ENCODE measurements around the gene GGA3. TPM values are rescaled to one million over a fixed set of nuclear protein-coding genes. Genes with fewer than 3 reads are reported as not detected.
A peak's percentile ranks its signal among the peaks of the same experiment; 100 is the strongest.
"Not testable (repeated sequence)": the region's sequence is repeated elsewhere in the genome, so short reads cannot be mapped to it uniquely, and the experiment has no call there.

The GGA3 gene
- 25.1 TPM for total RNA-seq
- long read RNA-seq, full-length matches to known transcripts, result 7 of 15 reads
- long read RNA-seq, partial matches to known transcripts, result 4 of 15 reads
- long read RNA-seq, other reads (novel, unspliced or antisense), result 4 of 15 reads

GRCh38 chr17:75261336-75262111 lies at the start of gene GGA3, which contains the start of gene MRPS7:
GGA3 (minus strand) TSS chr17:75261606; CDS start chr17:75261587, 19 bp downstream.
MRPS7 (plus strand) TSS chr17:75261879; CDS start chr17:75261901, 22 bp downstream.
- intact Hi-C loops (cut with DNase I), result loop anchor here (5.0 kb wide), 1 partner anchor 79 kb away; the partner anchor contains the start of gene SUMO2
- DNase-seq (ENCODE audit: missing footprints) (peak; percentile 99), ATAC-seq (peak; percentile 98)

- intact Hi-C loops (cut with DNase I), result no loop called here
- ATAC-seq (peak; percentile 32), DNase-seq (ENCODE audit: missing footprints) (peak; percentile 78)
Measured at GRCh38 chr17:75308732-75309629, 47.6 kb upstream of the GGA3 start.

GRCh38 chr17:75307957-75308731 lies 46.7 kb upstream of the GGA3 start:
- DNase-seq (ENCODE audit: missing footprints) (no peak), ATAC-seq (no peak)
- intact Hi-C loops (cut with DNase I), result no loop called here

- intact Hi-C loops (cut with DNase I), result no loop called here
- no peak for ATAC-seq
- DNase-seq (ENCODE audit: missing footprints), result no peak
Measured at GRCh38 chr17:75301502-75302206, 40.2 kb upstream of the GGA3 start.

GRCh38 chr17:75301049-75301448 lies 39.6 kb upstream of the GGA3 start:
- ATAC-seq (no peak), DNase-seq (ENCODE audit: missing footprints) (no peak)
- intact Hi-C loops (cut with DNase I), result no loop called here

GRCh38 chr17:75300280-75300679 lies 38.9 kb upstream of the GGA3 start:
- intact Hi-C loops (cut with DNase I), result no loop called here
- DNase-seq (ENCODE audit: missing footprints), result no peak
- no peak for ATAC-seq

GRCh38 chr17:75295201-75296158 lies 34.1 kb upstream of the GGA3 start:
- intact Hi-C loops (cut with DNase I), result no loop called here
- peak; percentile 53 for ATAC-seq
- no peak for DNase-seq (ENCODE audit: missing footprints)

- intact Hi-C loops (cut with DNase I); ATAC-seq: not testable (repeated sequence)
- DNase-seq (ENCODE audit: missing footprints), result peak; percentile 77
Measured at GRCh38 chr17:75292810-75293448, 31.5 kb upstream of the GGA3 start.

- DNase-seq (ENCODE audit: missing footprints), result peak; percentile 88
- ATAC-seq, result no peak
- intact Hi-C loops (cut with DNase I), result loop anchor here (2.0 kb wide), 1 partner anchor 19 kb away; the partner anchor contains the start of gene MIF4GD
Measured at GRCh38 chr17:75289832-75290337, 28.5 kb upstream of the GGA3 start.

- DNase-seq (ENCODE audit: missing footprints), result peak; percentile 99
- intact Hi-C loops (cut with DNase I), result loop anchor here (2.0 kb wide), 1 partner anchor 18 kb away; the partner anchor contains the start of gene MIF4GD
- ATAC-seq, result peak; percentile 99
Measured at GRCh38 chr17:75289115-75289831, 27.9 kb upstream of the GGA3 start, which contains the start of gene SLC25A19. SLC25A19 (minus strand) TSS chr17:75289433; CDS start chr17:75286764, 2,669 bp downstream.

GRCh38 chr17:75288770-75289114 lies 27.3 kb upstream of the GGA3 start:
- DNase-seq (ENCODE audit: missing footprints) (no peak), ATAC-seq (peak; percentile 14)
- intact Hi-C loops (cut with DNase I), result loop anchor here (2.0 kb wide), 1 partner anchor 18 kb away; the partner anchor contains the start of gene MIF4GD

- intact Hi-C loops (cut with DNase I), result loop anchor here (2.0 kb wide), 1 partner anchor 18 kb away; the partner anchor contains the start of gene MIF4GD
- no peak for DNase-seq (ENCODE audit: missing footprints)
- ATAC-seq, result no peak
Measured at GRCh38 chr17:75288359-75288758, 27.0 kb upstream of the GGA3 start.

GRCh38 chr17:75287221-75287620 lies 25.8 kb upstream of the GGA3 start:
- no peak for ATAC-seq
- intact Hi-C loops (cut with DNase I), result no loop called here
- no peak for DNase-seq (ENCODE audit: missing footprints)

- DNase-seq (ENCODE audit: missing footprints) (no peak), ATAC-seq (no peak)
- intact Hi-C loops (cut with DNase I), result no loop called here
Measured at GRCh38 chr17:75285123-75285522, 23.7 kb upstream of the GGA3 start.

- intact Hi-C loops (cut with DNase I); ATAC-seq; DNase-seq (ENCODE audit: missing footprints): not testable (repeated sequence)
Measured at GRCh38 chr17:75280189-75280588, 18.8 kb upstream of the GGA3 start.

All from Right ventricle myocardium inferior (tissue), 1 donor.